ENCODE measurements around the gene DDX39A.
"Not testable (repeated sequence)": the region's sequence is repeated elsewhere in the genome, so short reads cannot be mapped to it uniquely, and the experiment has no call there.

DDX39A gene

DNA sequence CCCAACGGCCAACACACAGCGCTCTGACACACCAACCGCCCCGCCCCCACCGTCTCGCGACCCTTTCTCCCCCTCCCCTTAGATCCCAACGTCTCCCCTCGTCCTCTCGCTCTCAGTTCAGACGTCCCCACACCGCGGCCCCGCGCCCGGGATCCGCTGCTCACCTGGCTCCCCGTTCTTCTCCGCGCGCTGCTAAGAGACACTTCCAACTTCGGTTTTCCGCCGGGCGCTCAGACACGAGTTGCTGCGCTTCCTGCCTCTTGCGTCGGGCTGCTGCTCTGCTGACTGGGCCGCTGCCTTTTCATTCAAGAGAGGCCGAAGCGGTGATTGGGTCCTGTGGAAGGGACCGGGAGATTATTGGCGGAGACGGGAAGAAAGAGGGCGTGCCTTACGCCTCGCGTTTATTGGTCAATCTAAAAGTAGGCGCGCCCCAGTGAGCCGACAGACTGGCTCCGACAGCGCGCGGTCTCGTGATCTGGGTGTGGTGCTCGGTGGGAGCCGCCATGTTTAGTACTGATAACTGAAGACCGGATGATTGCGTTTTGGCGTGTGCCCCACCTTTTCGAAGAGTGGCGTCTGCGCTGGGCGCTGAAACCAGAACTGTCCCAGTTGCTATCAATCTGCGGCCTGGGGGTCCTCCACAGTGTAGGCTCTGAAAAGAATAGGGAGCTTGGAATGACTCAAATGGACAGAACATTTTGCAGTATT is at the start of gene DDX39A:
Gene DDX39A, minus strand, starts transcription at position 236 of the 708 bp plus-strand sequence. CDS start 6,121 bp downstream, outside the sequence.
- Histone ChIP-seq H3K27ac (peak within 1 kb of the TSS; percentile 93), H3K9me3 (no peaks in the 10 kb centered on the region), H3K4me1 (peaks cover 0 to 46% (median 24%) of the 10 kb centered on the region in 4 donors), H3K36me3 (no peaks in the 10 kb centered on the region), H3K27me3 (no peaks in the 10 kb centered on the region), H3K4me3 (peak within 1 kb of the TSS; percentile 81 to 88)
- TF ChIP-seq, protein P1, sequence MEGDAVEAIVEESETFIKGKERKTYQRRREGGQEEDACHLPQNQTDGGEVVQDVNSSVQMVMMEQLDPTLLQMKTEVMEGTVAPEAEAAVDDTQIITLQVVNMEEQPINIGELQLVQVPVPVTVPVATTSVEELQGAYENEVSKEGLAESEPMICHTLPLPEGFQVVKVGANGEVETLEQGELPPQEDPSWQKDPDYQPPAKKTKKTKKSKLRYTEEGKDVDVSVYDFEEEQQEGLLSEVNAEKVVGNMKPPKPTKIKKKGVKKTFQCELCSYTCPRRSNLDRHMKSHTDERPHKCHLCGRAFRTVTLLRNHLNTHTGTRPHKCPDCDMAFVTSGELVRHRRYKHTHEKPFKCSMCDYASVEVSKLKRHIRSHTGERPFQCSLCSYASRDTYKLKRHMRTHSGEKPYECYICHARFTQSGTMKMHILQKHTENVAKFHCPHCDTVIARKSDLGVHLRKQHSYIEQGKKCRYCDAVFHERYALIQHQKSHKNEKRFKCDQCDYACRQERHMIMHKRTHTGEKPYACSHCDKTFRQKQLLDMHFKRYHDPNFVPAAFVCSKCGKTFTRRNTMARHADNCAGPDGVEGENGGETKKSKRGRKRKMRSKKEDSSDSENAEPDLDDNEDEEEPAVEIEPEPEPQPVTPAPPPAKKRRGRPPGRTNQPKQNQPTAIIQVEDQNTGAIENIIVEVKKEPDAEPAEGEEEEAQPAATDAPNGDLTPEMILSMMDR (IDR thresholded peaks at IDR 0.05): peak in 1 of 2 experiments; percentile 27
- peak; percentile 99 for DNase-seq
- intact Hi-C loops (cut with DNase I; ENCODE audit: low total_unique reads): loop anchor here (5.0 to 10.0 kb wide), 2 partner anchors 53 to 214 kb away; partner anchors contain the start of gene ADGRL1

DNA sequence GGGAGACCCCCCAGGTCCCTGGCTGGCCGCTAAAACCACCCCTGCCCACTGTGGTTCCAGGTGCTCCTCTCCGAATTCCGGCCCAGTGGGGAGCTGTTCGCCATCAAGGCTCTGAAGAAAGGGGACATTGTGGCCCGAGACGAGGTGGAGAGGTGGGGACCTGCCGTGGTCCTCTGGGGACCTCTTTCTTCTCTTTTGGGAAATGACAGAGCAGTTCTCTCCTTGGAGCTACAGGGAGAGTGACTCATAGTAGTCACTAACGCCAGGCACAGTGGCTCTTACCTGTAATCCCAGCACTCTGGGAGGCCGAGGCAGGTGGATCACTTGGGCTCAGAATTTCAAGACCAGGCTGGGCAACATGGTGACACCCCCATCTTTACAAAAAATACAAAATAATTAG is 48.7 kb upstream of the DDX39A start:
- TF ChIP-seq, protein P1 (IDR thresholded peaks at IDR 0.05): no peak
- H3K36me3 ChIP-seq: peaks cover 47 to 86% (median 84%) of the 10 kb centered on the region in 3 donors
- DNase-seq: no peak
- H3K4me1 ChIP-seq: peaks cover 8 to 12% (median 11%) of the 10 kb centered on the region in 4 donors
- no peaks in the 10 kb centered on the region for H3K9me3 ChIP-seq
- peaks cover 0 to 6% of the 10 kb centered on the region in 2 donors for H3K27me3 ChIP-seq
- intact Hi-C loops (cut with DNase I; ENCODE audit: low total_unique reads): no loop called here
- no peak overlapping the region for H3K4me3 ChIP-seq
- H3K27ac ChIP-seq: no peak overlapping the region

DNA sequence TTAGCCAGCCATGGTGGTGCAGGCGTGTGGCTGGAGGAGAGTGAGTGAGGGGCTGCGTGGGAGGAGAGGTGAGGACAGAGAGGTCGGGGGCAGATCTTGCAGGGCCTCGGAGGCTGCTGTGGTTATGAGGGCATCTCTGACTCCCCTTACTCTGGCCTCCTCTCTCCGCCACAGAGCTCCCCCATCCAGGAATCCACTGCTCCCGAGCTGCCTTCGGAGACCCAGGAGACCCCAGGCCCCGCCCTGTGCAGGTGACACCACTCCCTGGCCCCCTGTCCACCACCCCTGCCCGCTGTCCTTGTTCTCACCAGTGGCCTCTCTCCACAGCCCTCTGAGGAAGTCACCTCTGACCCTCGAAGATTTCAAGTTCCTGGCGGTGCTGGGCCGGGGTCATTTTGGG is 48.2 kb upstream of the DDX39A start:
- H3K4me1 ChIP-seq: peaks cover 6 to 8% (median 7%) of the 10 kb centered on the region in 4 donors

DNA sequence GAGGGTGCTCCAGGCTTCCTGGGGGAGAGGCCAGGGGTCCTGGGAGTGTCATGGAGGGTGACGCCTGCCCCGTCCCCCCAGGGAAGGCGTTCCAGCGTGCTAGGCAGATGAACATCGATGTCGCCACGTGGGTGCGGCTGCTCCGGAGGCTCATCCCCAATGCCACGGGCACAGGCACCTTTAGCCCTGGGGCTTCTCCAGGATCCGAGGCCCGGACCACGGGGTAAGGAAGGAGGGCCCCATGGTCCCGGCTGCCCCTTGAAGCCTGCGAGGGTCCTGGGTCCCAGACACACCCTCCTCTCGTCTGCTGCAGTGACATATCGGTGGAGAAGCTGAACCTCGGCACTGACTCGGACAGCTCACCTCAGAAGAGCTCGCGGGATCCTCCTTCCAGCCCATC is 44.6 kb upstream of the DDX39A start:
- TF ChIP-seq, protein P1 (IDR thresholded peaks at IDR 0.05): no peak
- Histone ChIP-seq H3K9me3 (no peaks in the 10 kb centered on the region), H3K4me1 (no peaks in the 10 kb centered on the region), H3K4me3 (no peak overlapping the region), H3K36me3 (peaks cover 60 to 86% (median 83%) of the 10 kb centered on the region in 3 donors), H3K27me3 (no peaks in the 10 kb centered on the region), H3K27ac (no peak overlapping the region)
- intact Hi-C loops (cut with DNase I; ENCODE audit: low total_unique reads): no loop called here
- no peak for DNase-seq

More for the DNA sequence above, 48.2 kb upstream of the DDX39A start:
- Histone ChIP-seq H3K9me3 (no peaks in the 10 kb centered on the region), H3K4me3 (no peak overlapping the region), H3K27ac (no peak overlapping the region), H3K36me3 (peaks cover 51 to 90% (median 89%) of the 10 kb centered on the region in 3 donors), H3K27me3 (peaks cover 0 to 1% of the 10 kb centered on the region in 2 donors)
- no peak for DNase-seq
- intact Hi-C loops (cut with DNase I; ENCODE audit: low total_unique reads): no loop called here
- TF ChIP-seq, protein P1 (IDR thresholded peaks at IDR 0.05): no peak

DNA sequence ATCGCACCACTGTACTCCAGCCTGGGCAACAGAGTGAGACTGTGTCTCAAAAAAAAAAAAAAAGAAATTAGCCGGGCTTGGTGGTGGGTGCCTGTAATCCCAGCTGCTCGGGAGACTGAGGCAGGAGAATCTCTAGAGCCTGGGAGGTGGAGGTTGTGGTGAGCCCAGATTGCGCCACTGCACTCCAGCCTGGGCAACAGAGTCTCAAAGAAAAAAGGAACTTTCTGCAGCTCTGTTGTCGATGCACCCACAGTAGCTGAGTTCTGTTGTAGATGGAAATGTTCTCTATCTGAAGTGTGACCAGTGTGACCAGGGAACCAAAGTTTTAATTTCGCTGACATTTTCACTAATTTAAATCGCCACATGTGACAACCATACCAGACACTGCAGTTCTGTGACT is 43.3 kb upstream of the DDX39A start:
- H3K27ac ChIP-seq; DNase-seq; intact Hi-C loops (cut with DNase I; ENCODE audit: low total_unique reads); H3K27me3 ChIP-seq; H3K4me3 ChIP-seq; H3K4me1 ChIP-seq; H3K9me3 ChIP-seq: not testable (repeated sequence)
- H3K36me3 ChIP-seq: peaks cover 72 to 87% (median 81%) of the 10 kb centered on the region in 3 donors

DNA sequence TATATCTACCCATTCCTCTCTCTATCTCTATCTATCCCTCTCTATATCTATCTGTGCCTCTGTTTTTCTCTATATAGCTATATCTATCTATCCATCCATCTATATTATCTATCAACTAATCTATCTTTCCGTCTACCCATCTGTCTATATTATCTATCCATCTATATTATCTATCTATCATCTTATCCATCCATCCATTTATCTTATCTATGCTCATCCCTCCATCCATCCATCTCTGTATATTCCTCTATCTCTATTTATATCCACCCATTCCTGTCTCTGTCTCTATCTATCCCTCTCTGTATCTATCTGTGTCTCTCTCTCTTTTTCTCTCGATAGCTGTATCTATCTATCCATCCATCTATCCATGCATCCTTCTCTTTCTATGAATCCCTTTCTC is 41.8 kb upstream of the DDX39A start:
- no peaks in the 10 kb centered on the region for H3K9me3 ChIP-seq
- DNase-seq: no peak
- H3K27me3 ChIP-seq: no peaks in the 10 kb centered on the region
- H3K4me3 ChIP-seq: no peak overlapping the region
- no peaks in the 10 kb centered on the region for H3K4me1 ChIP-seq
- intact Hi-C loops (cut with DNase I; ENCODE audit: low total_unique reads): no loop called here
- H3K36me3 ChIP-seq: peaks cover 65 to 76% (median 68%) of the 10 kb centered on the region in 3 donors
- H3K27ac ChIP-seq: no peak overlapping the region
- TF ChIP-seq, protein P1 (IDR thresholded peaks at IDR 0.05): no peak
